ENCODE results near the gene MDN1. TPM values are rescaled to one million over a fixed set of nuclear protein-coding genes. Genes with fewer than 3 reads are reported as not detected.

The MDN1 gene
- total RNA-seq, 1 experiment from 2014 or later, result 20.5 TPM

- H3K36me3 ChIP-seq (ENCODE audit: low read depth, low read length), result peaks cover 16% of the 10 kb centered on the region; the same call in 1 of the 2 replicates
- no peaks in the 10 kb centered on the region for H4K20me1 ChIP-seq (ENCODE audit: low read length)
- no peak overlapping the region for H3K27ac ChIP-seq (ENCODE audit: low read length)
- H3K9me3 ChIP-seq (ENCODE audit: low read length), result no peaks in the 10 kb centered on the region
- no TSS peak for BruUV-seq (replicated peaks)
- no peak overlapping the region for H3K4me2 ChIP-seq (ENCODE audit: low read length)
- H3K4me3 ChIP-seq (ENCODE audit: low read length), result no peak overlapping the region
- H3K27me3 ChIP-seq (ENCODE audit: low read length), result no peaks in the 10 kb centered on the region
- POLR2A ChIA-PET (ENCODE audit: unreplicated experiment), result no interaction called here
- intact Hi-C loops (cut with micrococcal nuclease), result no loop called here
- H3K9me2 ChIP-seq (replicated peaks; ENCODE audit: low read length), result no peaks in the 10 kb centered on the region
- H3K4me1 ChIP-seq (ENCODE audit: insufficient read depth, low read length), result no peaks in the 10 kb centered on the region
- H3K79me2 ChIP-seq (ENCODE audit: low read length), result no peaks in the 10 kb centered on the region
- no peak overlapping the region for H3K9ac ChIP-seq (ENCODE audit: low read length)
- ATAC-seq (no peak), DNase-seq (no peak)
- TF ChIP-seq, protein P1, sequence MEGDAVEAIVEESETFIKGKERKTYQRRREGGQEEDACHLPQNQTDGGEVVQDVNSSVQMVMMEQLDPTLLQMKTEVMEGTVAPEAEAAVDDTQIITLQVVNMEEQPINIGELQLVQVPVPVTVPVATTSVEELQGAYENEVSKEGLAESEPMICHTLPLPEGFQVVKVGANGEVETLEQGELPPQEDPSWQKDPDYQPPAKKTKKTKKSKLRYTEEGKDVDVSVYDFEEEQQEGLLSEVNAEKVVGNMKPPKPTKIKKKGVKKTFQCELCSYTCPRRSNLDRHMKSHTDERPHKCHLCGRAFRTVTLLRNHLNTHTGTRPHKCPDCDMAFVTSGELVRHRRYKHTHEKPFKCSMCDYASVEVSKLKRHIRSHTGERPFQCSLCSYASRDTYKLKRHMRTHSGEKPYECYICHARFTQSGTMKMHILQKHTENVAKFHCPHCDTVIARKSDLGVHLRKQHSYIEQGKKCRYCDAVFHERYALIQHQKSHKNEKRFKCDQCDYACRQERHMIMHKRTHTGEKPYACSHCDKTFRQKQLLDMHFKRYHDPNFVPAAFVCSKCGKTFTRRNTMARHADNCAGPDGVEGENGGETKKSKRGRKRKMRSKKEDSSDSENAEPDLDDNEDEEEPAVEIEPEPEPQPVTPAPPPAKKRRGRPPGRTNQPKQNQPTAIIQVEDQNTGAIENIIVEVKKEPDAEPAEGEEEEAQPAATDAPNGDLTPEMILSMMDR (conservative IDR thresholded peaks at IDR 0.05; ENCODE audit: low read depth, low read length), result no peak
- TF ChIP-seq EZH2phosphoT487 (IDR thresholded peaks at IDR 0.05; ENCODE audit: borderline replicate concordance, low read length), result no peak
- TF ChIP-seq EZH2 (IDR thresholded peaks at IDR 0.05; ENCODE audit: low read length, unreplicated experiment), result no peak
- no peak overlapping the region for H2AFZ ChIP-seq (ENCODE audit: low read length)
- CTCF ChIA-PET, result no interaction called here
- no peaks in the 10 kb centered on the region for H3F3A ChIP-seq (ENCODE audit: low read length, unreplicated experiment)
These were observed 73.9 kb downstream of the MDN1 start for GRCh38 chr6:89745716-89746115.

DNA sequence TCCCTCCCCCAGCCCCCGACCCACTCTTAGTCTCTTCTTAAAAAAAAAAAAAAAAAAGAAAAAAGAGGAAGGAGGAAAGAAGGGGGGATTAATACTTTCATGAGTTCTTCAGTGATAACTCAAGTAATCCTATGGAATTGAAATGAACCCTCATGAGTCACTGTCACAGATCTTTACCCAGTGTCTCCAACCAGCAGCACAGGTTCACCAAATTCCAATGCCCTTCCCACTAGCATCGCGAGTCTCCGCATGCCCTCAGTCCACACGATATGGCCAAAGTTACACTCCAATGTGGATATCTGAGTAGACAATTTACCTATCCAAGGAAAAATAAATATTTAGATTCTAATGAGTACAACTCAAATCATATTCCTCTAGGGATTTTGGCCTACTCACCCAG lies 74.5 kb downstream of the MDN1 start:
- H3K9ac ChIP-seq (ENCODE audit: low read length), result no peak overlapping the region
- no peaks in the 10 kb centered on the region for H3K9me2 ChIP-seq (replicated peaks; ENCODE audit: low read length)
- BruUV-seq (replicated peaks), result no TSS peak
- no peaks in the 10 kb centered on the region for H3F3A ChIP-seq (ENCODE audit: low read length, unreplicated experiment)
- H3K27me3 ChIP-seq (ENCODE audit: low read length), result no peaks in the 10 kb centered on the region
- no peak for TF ChIP-seq EZH2 (IDR thresholded peaks at IDR 0.05; ENCODE audit: low read length, unreplicated experiment)
- TF ChIP-seq EZH2phosphoT487 (IDR thresholded peaks at IDR 0.05; ENCODE audit: borderline replicate concordance, low read length), result no peak
- TF ChIP-seq, protein P1 (conservative IDR thresholded peaks at IDR 0.05; ENCODE audit: low read depth, low read length), result no peak
- no peak overlapping the region for H2AFZ ChIP-seq (ENCODE audit: low read length)
- peaks cover 19% of the 10 kb centered on the region; the same call in 1 of the 2 replicates for H3K36me3 ChIP-seq (ENCODE audit: low read depth, low read length)
- H3K79me2 ChIP-seq (ENCODE audit: low read length), result no peaks in the 10 kb centered on the region
- intact Hi-C loops (cut with micrococcal nuclease), result no loop called here
- H3K9me3 ChIP-seq (ENCODE audit: low read length), result no peaks in the 10 kb centered on the region
- ChIA-PET POLR2A (ENCODE audit: unreplicated experiment) (no interaction called here), CTCF (no interaction called here)
- no peaks in the 10 kb centered on the region for H4K20me1 ChIP-seq (ENCODE audit: low read length)
- H3K27ac ChIP-seq (ENCODE audit: low read length), result no peak overlapping the region
- no peak overlapping the region for H3K4me3 ChIP-seq (ENCODE audit: low read length)
- no peaks in the 10 kb centered on the region for H3K4me1 ChIP-seq (ENCODE audit: insufficient read depth, low read length)
- no peak overlapping the region for H3K4me2 ChIP-seq (ENCODE audit: low read length)
- no peak for ATAC-seq
- no peak for DNase-seq

GRCh38 chr6:89736893-89737292 lies 82.7 kb downstream of the MDN1 start:
- ATAC-seq (no peak), DNase-seq (no peak)
- BruUV-seq (replicated peaks), result no TSS peak
- Histone ChIP-seq H3K9me3 (ENCODE audit: low read length) (no peaks in the 10 kb centered on the region), H3K4me1 (ENCODE audit: insufficient read depth, low read length) (no peaks in the 10 kb centered on the region), H3K4me3 (ENCODE audit: low read length) (no peak overlapping the region), H3K9ac (ENCODE audit: low read length) (no peak overlapping the region), H4K20me1 (ENCODE audit: low read length) (no peaks in the 10 kb centered on the region), H2AFZ (ENCODE audit: low read length) (no peak overlapping the region), H3K27me3 (ENCODE audit: low read length) (no peaks in the 10 kb centered on the region), H3K36me3 (ENCODE audit: low read depth, low read length) (peaks cover 28% of the 10 kb centered on the region), H3F3A (ENCODE audit: low read length, unreplicated experiment) (no peaks in the 10 kb centered on the region), H3K9me2 (replicated peaks; ENCODE audit: low read length) (no peaks in the 10 kb centered on the region), H3K4me2 (ENCODE audit: low read length) (no peak overlapping the region), H3K79me2 (ENCODE audit: low read length) (no peaks in the 10 kb centered on the region), H3K27ac (ENCODE audit: low read length) (no peak overlapping the region)
- ChIA-PET CTCF (no interaction called here), POLR2A (ENCODE audit: unreplicated experiment) (no interaction called here)
- intact Hi-C loops (cut with micrococcal nuclease), result no loop called here
- TF ChIP-seq EZH2 (IDR thresholded peaks at IDR 0.05; ENCODE audit: low read length, unreplicated experiment), result no peak
- TF ChIP-seq EZH2phosphoT487 (IDR thresholded peaks at IDR 0.05; ENCODE audit: borderline replicate concordance, low read length), result no peak
- TF ChIP-seq, protein P1 (conservative IDR thresholded peaks at IDR 0.05; ENCODE audit: low read depth, low read length), result no peak
